ENCODE results near the gene CDC42BPB.

Gene CDC42BPB

DNA sequence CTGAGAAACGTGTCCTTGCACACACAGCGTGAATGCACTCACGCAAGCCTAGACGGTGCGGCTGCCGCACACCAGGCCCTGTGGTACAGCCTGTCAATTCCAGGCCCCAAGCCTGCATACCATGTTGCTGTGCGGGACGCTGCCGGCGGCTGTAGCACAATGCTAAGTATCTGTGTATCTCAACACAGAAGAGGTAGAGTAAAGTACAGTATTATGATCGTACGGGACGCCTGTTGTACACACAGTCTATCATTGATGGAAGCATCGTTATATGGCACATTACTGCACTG, 89.9 kb downstream of the CDC42BPB start:
- TF ChIP-seq, protein P1, sequence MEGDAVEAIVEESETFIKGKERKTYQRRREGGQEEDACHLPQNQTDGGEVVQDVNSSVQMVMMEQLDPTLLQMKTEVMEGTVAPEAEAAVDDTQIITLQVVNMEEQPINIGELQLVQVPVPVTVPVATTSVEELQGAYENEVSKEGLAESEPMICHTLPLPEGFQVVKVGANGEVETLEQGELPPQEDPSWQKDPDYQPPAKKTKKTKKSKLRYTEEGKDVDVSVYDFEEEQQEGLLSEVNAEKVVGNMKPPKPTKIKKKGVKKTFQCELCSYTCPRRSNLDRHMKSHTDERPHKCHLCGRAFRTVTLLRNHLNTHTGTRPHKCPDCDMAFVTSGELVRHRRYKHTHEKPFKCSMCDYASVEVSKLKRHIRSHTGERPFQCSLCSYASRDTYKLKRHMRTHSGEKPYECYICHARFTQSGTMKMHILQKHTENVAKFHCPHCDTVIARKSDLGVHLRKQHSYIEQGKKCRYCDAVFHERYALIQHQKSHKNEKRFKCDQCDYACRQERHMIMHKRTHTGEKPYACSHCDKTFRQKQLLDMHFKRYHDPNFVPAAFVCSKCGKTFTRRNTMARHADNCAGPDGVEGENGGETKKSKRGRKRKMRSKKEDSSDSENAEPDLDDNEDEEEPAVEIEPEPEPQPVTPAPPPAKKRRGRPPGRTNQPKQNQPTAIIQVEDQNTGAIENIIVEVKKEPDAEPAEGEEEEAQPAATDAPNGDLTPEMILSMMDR (IDR thresholded peaks at IDR 0.05; ENCODE audit: insufficient read depth, low read depth, low read length, missing control alignments) = no peak
- no peak overlapping the region for H3K4me3 ChIP-seq (ENCODE audit: low read length)
- DNase-seq (ENCODE audit: low read depth) = no peak

DNA sequence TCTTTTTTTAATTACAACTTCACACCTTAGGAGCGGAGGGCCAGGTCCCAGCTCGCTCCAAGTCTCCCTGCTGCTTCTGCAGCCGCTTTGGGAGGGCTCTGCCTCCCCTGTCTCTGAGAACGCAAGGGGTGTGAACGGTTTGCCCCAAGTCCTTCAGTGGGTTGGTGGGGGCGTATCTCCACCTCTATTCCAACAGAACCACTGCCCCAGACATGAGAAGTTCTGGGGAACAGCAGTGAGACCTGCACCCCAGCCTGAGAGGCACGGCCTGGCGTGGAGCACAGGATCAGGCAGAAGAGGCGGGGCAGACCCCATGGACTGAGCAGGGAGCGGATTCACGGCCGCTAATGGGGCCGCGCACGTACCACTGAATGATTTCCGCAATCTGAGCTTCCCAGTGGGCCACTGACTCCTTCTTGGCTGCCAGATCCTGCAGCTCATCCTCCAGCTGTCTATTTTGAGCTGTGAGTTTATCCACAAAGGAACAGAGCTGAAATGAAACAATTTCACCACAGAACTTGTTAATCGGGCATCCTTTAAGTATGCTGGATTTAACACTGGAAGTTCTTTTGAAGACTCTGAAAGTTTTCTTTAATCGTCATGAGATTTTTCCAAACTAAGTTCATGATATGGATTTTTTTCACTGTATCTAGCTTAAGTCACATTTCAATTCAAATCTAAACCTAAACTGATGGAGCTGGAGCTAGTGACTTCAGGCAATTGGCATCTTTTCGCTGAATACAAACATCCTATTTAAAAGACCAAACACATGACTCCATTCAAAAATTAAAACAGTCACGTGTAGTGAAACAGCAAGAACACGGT, 90.5 kb downstream of the CDC42BPB start:
- DNase-seq (ENCODE audit: low read depth) = no peak
- no peak overlapping the region for H3K4me3 ChIP-seq (ENCODE audit: low read length)
- TF ChIP-seq, protein P1 (IDR thresholded peaks at IDR 0.05; ENCODE audit: insufficient read depth, low read depth, low read length, missing control alignments) = no peak

DNA sequence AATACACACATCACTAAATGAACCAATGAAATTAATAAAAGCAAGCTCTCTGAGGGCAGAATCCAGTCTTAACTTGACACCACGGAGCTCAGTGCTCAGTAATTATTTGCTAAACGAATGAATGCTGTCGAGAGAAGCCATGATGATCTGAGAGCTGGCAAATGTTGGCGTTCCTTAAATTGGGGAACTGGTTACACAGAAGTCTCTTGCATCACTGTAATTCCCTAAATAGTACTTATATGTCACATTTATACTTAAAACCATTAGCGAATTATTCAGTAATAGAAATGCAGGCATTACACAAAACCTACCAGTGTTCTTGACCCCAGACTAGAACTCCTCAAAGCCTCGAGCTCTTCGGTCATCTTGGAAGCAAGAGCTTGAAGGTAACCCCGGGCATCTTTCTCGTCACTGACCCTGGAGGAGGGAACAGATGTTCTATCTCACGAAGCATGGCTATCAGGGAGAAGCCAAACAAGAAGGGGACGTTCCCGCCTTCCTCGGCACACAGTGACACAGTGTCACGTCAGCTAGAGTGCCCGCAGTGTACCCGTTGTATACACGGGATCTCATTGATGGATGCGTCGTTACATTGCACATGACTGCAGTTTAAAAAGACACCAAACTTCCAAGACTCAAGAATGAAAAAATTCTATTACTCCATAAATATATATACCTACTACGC, 91.2 kb downstream of the CDC42BPB start:
- TF ChIP-seq, protein P1 (IDR thresholded peaks at IDR 0.05; ENCODE audit: insufficient read depth, low read depth, low read length, missing control alignments) = no peak
- no peak for DNase-seq (ENCODE audit: low read depth)

DNA sequence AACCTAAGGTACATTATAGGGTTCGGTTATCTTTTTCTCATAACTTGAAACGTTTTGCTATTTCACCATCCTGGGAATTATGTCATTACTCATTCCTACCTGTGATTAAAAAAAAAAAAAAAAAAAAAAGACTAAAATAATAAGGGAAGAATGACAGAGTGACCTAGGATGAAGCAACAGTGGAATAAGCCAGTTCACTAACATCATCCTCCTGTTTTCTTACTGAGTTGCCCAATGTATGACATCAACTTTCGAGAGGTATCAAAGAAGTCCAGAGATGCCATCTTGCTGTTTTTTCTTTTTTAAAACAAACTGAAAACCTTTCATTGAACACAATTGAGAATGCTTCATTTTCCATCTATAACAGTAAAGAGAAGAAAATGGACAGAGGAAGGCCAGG, 92.1 kb downstream of the CDC42BPB start:
- DNase-seq (ENCODE audit: low read depth) = peak; percentile 55
- no peak overlapping the region for H3K4me3 ChIP-seq (ENCODE audit: low read length)
- TF ChIP-seq, protein P1 (IDR thresholded peaks at IDR 0.05; ENCODE audit: insufficient read depth, low read depth, low read length, missing control alignments) = no peak

More for the DNA sequence above, 91.2 kb downstream of the CDC42BPB start:
- no peak overlapping the region for H3K4me3 ChIP-seq (ENCODE audit: low read length)

DNA sequence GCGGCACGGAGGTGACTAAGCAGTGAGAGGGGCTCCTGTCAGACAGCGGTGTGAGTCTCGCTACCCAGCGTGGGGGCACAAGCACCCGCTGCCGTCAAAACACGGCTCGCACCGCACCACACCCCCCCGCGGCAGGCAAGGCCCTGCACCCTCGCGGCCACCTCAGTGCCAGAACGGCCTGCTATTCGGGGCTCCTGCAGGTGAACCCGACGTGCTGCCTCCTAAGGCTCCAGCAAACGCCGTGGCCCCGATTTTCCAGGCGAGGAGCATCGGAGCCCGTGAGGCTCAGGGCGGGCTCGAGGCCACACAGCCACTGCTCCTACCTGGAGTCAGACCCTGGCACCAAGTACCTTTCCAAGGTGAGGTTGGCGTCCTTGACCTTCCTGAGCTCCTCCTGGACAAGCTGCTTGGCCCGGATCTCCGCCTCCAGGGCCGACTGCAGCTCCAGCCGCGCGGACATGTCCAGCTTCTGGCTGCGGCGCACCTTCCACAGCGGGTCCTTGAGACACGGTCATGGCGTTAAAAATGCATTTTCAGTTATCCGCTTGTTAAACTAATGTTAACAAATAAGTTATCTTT, 93.1 kb downstream of the CDC42BPB start:
- DNase-seq (ENCODE audit: low read depth) = no peak
- H3K4me3 ChIP-seq (ENCODE audit: low read length) = no peak overlapping the region

DNA sequence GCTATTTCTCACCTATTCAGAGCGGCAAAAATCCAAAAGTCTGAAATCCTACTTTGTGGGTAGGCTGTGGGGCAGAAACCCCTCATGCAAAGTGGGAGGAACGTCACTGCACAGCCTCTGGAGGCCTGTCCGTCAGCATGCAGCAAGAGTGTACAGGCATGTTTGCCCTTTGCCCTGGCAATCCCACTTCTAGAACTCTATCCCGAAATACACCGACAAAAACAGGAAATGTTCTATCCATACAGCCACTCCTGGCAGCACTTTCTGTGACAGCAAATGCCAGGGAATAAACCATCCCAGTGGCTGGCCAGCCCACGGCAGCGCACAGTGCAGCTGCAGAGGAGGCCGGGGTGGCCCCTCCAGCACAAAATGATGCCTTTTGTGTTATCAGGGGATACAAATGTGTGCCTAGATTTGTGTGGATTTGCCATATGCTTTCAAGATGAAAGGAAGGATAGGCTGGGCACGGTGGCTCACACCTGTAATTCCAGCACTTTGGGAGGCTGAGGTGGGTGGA, 95.2 kb downstream of the CDC42BPB start:
- TF ChIP-seq, protein P1 (IDR thresholded peaks at IDR 0.05; ENCODE audit: insufficient read depth, low read depth, low read length, missing control alignments) = no peak
- no peak overlapping the region for H3K4me3 ChIP-seq (ENCODE audit: low read length)
- no peak for DNase-seq (ENCODE audit: low read depth)

More for the DNA sequence above, 93.1 kb downstream of the CDC42BPB start:
- TF ChIP-seq, protein P1 (IDR thresholded peaks at IDR 0.05; ENCODE audit: insufficient read depth, low read depth, low read length, missing control alignments) = no peak
